Measurements from ENCODE around the gene AFF4. TPM values are rescaled to one million over a fixed set of nuclear protein-coding genes. Genes with fewer than 3 reads are reported as not detected.

AFF4 gene
- total and polyA plus RNA-seq, 10 of the 15 experiments (the other 5 are each of a cell fraction or from before 2014, with no cell fraction given), result 1.1 to 20.2 (median 10.4) TPM

GRCh38 chr5:132826424-132827082 lies 136.9 kb downstream of the AFF4 start:
- ChIA-PET POLR2A (no interaction called here), CTCF (interaction anchor here (0.6 to 1.0 kb wide), 5 partner anchors 9 to 299 kb away, joined by 3 to 4 read pairs (median 3); partner anchors contain the start of genes GDF9 and UQCRQ), SMC1A (ENCODE audit: uncharacterized antibody, unreplicated experiment) (interaction anchor here (2.2 to 10.9 kb wide), 2 partner anchors 72 to 323 kb away, joined by 7 to 129 read pairs; no protein-coding TSS in a partner anchor), RAD21 (ENCODE audit: unreplicated experiment) (interaction anchor here (1.4 kb wide), 1 partner anchor 19 kb away, joined by 3 read pairs; no protein-coding TSS in a partner anchor)
- no TSS peak for BruUV-seq (replicated peaks)
- Histone ChIP-seq H2AFZ (ENCODE audit: control insufficient read depth, low read depth, low read length) (no peak overlapping the region), H3K4me1 (ENCODE audit: control insufficient read depth, insufficient read depth, low read length) (no peaks in the 10 kb centered on the region; the same call in 1 of the 2 replicates), H3K27me3 (replicated peaks in 1 of 2; ENCODE audit: control insufficient read depth in 2 of 2, insufficient read depth in 2 of 2, low read length in 1 of 2) (peaks cover 0 to 2% of the 10 kb centered on the region in 2 experiments; a peak in 2 of 4 replicates), H3K79me2 (ENCODE audit: control insufficient read depth, insufficient read depth, low read length) (no peaks in the 10 kb centered on the region), H3K9me3 (replicated peaks; ENCODE audit: control insufficient read depth, insufficient read depth, low read length) (no peaks in the 10 kb centered on the region), H3K9ac (ENCODE audit: control insufficient read depth, insufficient read depth, low read length) (no peak overlapping the region), H3K27ac (ENCODE audit: control insufficient read depth, insufficient read depth) (no peak overlapping the region), H4K20me1 (ENCODE audit: control insufficient read depth, insufficient read depth) (no peaks in the 10 kb centered on the region), H3K36me3 (ENCODE audit: control insufficient read depth in 2 of 2, insufficient read depth in 2 of 2, low read length in 1 of 2) (no peaks in the 10 kb centered on the region), H3K4me3 (no peak overlapping the region), H3K4me2 (ENCODE audit: control insufficient read depth, insufficient read depth) (no peak overlapping the region)
- FAIRE-seq (no peak), ATAC-seq (no peak), DNase-seq (ENCODE audit: low read depth, low spot score) (no peak)
- in situ Hi-C loops (cut with MboI) (loop anchor here (10.0 kb wide), 1 partner anchor 302 kb away; no protein-coding TSS in a partner anchor), intact Hi-C loops (cut with micrococcal nuclease; ENCODE audit: unreplicated experiment) (no loop called here)
- TF ChIP-seq NR2F1 (conservative IDR thresholded peaks at IDR 0.05) (no peak), BHLHE40 (IDR thresholded peaks at IDR 0.05; ENCODE audit: borderline replicate concordance in 1 of 2, low read depth in 2 of 2, low read length in 1 of 2) (no peak), SMAD1 (IDR thresholded peaks at IDR 0.05; ENCODE audit: low read depth, partially characterized antibody) (no peak)
- WGBS (ENCODE audit: insufficient coverage, insufficient replicate concordance, low lambda C conversion rate, missing lambda C conversion rate), result 66% methylated on average over 5 of the region's 6 CpGs

DNA sequence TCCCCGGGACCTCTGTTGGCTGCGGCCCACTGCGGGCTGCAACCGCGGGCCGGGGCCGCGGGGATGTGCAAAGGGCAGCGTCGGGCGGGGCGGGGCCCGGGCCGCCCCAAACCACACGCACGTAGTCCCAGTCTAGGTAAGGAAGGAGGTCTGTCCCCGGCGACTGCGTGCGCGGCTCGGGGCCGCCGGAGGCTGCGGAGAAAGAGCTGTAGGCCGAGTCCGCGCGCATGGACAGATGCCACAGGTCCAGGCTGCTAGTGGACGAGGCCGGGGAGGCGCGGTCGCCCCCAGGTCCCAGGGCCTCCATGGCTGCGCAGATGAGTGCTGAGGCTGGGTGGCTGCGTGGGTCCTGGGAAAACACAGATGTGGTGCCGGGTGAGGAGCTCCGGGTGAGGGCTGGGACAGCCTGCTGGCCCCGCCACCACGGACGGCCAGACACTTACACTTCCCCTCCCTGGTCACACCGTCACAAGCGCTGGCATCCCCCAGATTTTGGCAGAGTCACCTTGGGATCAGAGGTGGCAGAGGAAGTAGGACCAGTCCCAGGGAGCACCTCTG lies 137.5 kb downstream of the AFF4 start:
- Histone ChIP-seq H2AFZ (ENCODE audit: control insufficient read depth, low read depth, low read length) (peak overlapping the region; percentile 53), H3K27ac (ENCODE audit: control insufficient read depth, insufficient read depth) (no peak overlapping the region), H3K4me2 (ENCODE audit: control insufficient read depth, insufficient read depth) (peak overlapping the region; percentile 49), H3K79me2 (ENCODE audit: control insufficient read depth, insufficient read depth, low read length) (no peaks in the 10 kb centered on the region), H3K4me3 (peak overlapping the region; percentile 27; the same call in 1 of the 2 replicates), H3K36me3 (ENCODE audit: control insufficient read depth in 2 of 2, insufficient read depth in 2 of 2, low read length in 1 of 2) (no peaks in the 10 kb centered on the region), H3K9ac (ENCODE audit: control insufficient read depth, insufficient read depth, low read length) (no peak overlapping the region), H3K9me3 (replicated peaks; ENCODE audit: control insufficient read depth, insufficient read depth, low read length) (no peaks in the 10 kb centered on the region), H3K27me3 (replicated peaks in 1 of 2; ENCODE audit: control insufficient read depth in 2 of 2, insufficient read depth in 2 of 2, low read length in 1 of 2) (peaks cover 0 to 2% of the 10 kb centered on the region in 2 experiments; a peak in 2 of 4 replicates), H3K4me1 (ENCODE audit: control insufficient read depth, insufficient read depth, low read length) (no peaks in the 10 kb centered on the region; the same call in 1 of the 2 replicates), H4K20me1 (ENCODE audit: control insufficient read depth, insufficient read depth) (no peaks in the 10 kb centered on the region)
- DNase-seq (ENCODE audit: low read depth, low spot score) (no peak), ATAC-seq (no peak), FAIRE-seq (no peak)
- in situ Hi-C loops (cut with MboI) (loop anchor here (10.0 kb wide), 1 partner anchor 301 kb away; no protein-coding TSS in a partner anchor), intact Hi-C loops (cut with micrococcal nuclease; ENCODE audit: unreplicated experiment) (no loop called here)
- ChIA-PET RAD21 (ENCODE audit: unreplicated experiment) (no interaction called here), CTCF (interaction anchor here (0.6 to 1.0 kb wide), 5 partner anchors 8 to 299 kb away, joined by 3 to 4 read pairs (median 3); partner anchors contain the start of genes GDF9 and UQCRQ), SMC1A (ENCODE audit: uncharacterized antibody, unreplicated experiment) (interaction anchor here (2.2 to 10.9 kb wide), 2 partner anchors 72 to 323 kb away, joined by 7 to 129 read pairs; no protein-coding TSS in a partner anchor), POLR2A (no interaction called here)
- BruUV-seq (replicated peaks), result no TSS peak
- 47% methylated on average over 21 of the region's 43 CpGs for WGBS (ENCODE audit: insufficient coverage, insufficient replicate concordance, low lambda C conversion rate, missing lambda C conversion rate)
- TF ChIP-seq ZNF687 (IDR thresholded peaks at IDR 0.05) (0 out of 2 replicates have a peak, but pooled peaks have one; percentile 19), IKZF1 (conservative IDR thresholded peaks at IDR 0.05) (0 out of 2 replicates have a peak, but pooled peaks have one; percentile 1), HDGF (IDR thresholded peaks at IDR 0.05) (0 out of 2 replicates have a peak, but pooled peaks have one; percentile 23), ATF7 (IDR thresholded peaks at IDR 0.05; ENCODE audit: low read depth) (no peak), EED (IDR thresholded peaks at IDR 0.05; ENCODE audit: low read depth) (no peak)
- TF ChIP-seq, protein P1, sequence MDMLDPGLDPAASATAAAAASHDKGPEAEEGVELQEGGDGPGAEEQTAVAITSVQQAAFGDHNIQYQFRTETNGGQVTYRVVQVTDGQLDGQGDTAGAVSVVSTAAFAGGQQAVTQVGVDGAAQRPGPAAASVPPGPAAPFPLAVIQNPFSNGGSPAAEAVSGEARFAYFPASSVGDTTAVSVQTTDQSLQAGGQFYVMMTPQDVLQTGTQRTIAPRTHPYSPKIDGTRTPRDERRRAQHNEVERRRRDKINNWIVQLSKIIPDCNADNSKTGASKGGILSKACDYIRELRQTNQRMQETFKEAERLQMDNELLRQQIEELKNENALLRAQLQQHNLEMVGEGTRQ (IDR thresholded peaks at IDR 0.05; ENCODE audit: borderline replicate concordance, low read depth, low read length), result no peak
